ENCODE measurements around the gene GPC5.

Gene GPC5

DNA sequence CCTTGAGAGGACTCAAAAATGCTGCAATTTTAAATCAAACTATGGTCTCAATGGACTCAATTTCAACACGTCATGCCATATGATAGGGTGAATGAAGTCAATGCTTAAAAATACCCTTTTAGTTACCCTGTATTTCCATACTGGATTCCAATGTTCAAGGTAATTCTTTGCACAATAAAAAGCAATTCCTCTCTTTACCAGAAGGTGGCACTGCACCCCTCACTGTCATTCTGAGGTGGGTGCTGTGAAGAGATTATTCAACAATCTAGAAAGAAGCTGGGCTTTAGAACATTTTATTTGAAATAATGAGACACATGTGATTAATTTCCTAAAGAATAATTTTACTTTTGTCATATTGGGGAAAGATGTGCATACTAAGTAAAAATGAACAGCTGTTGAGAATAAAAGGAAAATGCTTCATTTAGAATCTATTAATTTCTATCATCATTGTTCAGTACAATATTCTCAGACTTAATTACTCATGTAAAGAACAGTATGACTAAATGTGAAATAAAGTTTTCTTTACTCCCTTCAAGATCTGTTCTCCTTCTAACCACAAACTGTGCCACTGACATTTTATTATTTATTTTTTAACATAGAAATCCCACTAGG lies 789.1 kb downstream of the GPC5 start:
- TF ChIP-seq, protein P1, sequence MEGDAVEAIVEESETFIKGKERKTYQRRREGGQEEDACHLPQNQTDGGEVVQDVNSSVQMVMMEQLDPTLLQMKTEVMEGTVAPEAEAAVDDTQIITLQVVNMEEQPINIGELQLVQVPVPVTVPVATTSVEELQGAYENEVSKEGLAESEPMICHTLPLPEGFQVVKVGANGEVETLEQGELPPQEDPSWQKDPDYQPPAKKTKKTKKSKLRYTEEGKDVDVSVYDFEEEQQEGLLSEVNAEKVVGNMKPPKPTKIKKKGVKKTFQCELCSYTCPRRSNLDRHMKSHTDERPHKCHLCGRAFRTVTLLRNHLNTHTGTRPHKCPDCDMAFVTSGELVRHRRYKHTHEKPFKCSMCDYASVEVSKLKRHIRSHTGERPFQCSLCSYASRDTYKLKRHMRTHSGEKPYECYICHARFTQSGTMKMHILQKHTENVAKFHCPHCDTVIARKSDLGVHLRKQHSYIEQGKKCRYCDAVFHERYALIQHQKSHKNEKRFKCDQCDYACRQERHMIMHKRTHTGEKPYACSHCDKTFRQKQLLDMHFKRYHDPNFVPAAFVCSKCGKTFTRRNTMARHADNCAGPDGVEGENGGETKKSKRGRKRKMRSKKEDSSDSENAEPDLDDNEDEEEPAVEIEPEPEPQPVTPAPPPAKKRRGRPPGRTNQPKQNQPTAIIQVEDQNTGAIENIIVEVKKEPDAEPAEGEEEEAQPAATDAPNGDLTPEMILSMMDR (IDR thresholded peaks at IDR 0.05; ENCODE audit: low read depth, low read length) = peak; percentile 98
- TF ChIP-seq EZH2phosphoT487 (IDR thresholded peaks at IDR 0.05; ENCODE audit: low read depth) = no peak
- H4K20me1 ChIP-seq (ENCODE audit: insufficient read depth, low read length) = no peaks in the 10 kb centered on the region
- peaks cover 21% of the 10 kb centered on the region for H3K4me1 ChIP-seq (ENCODE audit: low read length)

DNA sequence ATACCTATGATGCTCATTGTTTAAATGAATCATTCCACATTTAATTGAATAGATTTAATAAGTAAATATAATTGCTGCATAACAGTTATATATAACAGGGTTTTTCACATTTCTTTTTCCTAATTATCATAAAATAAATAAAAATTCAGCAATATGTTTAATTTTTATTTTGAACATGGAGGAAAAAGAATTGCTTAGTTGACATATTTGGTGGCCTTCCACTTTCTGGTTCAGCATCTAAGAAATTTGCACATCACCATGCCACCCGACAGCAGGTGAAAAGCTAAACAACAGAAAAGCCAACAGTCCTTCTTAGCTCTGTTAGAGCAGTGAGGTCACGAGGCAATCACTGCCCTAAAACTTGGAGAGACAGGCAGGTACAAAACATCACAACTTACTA lies 790.2 kb downstream of the GPC5 start:
- Histone ChIP-seq H3K27ac (ENCODE audit: low read length) (no peak overlapping the region), H3K4me3 (ENCODE audit: low read length) (no peak overlapping the region), H3K36me3 (replicated peaks; ENCODE audit: low read depth, low read length) (peaks cover 10% of the 10 kb centered on the region), H2AFZ (ENCODE audit: low read depth, low read length) (no peak overlapping the region), H3K27me3 (ENCODE audit: low read depth, low read length) (no peaks in the 10 kb centered on the region), H3K4me1 (ENCODE audit: low read length) (peaks cover 21% of the 10 kb centered on the region), H3K79me2 (ENCODE audit: low read length) (no peaks in the 10 kb centered on the region), H4K20me1 (ENCODE audit: insufficient read depth, low read length) (no peaks in the 10 kb centered on the region), H3K4me2 (ENCODE audit: low read length) (no peak overlapping the region), H3K9ac (ENCODE audit: low read length) (no peak overlapping the region), H3K9me3 (ENCODE audit: insufficient read depth, low read length) (peaks cover 13% of the 10 kb centered on the region; the same call in 1 of the 2 replicates)
- TF ChIP-seq, protein P1 (IDR thresholded peaks at IDR 0.05; ENCODE audit: low read depth, low read length) = no peak
- TF ChIP-seq EZH2phosphoT487 (IDR thresholded peaks at IDR 0.05; ENCODE audit: low read depth) = no peak

More for the DNA sequence above, 789.1 kb downstream of the GPC5 start:
- Histone ChIP-seq H3K36me3 (replicated peaks; ENCODE audit: low read depth, low read length) (peaks cover 10% of the 10 kb centered on the region), H3K9ac (ENCODE audit: low read length) (no peak overlapping the region), H3K79me2 (ENCODE audit: low read length) (no peaks in the 10 kb centered on the region), H3K9me3 (ENCODE audit: insufficient read depth, low read length) (peaks cover 13% of the 10 kb centered on the region; the same call in 1 of the 2 replicates), H3K4me2 (ENCODE audit: low read length) (peak overlapping the region; percentile 27), H2AFZ (ENCODE audit: low read depth, low read length) (no peak overlapping the region; the same call in 1 of the 2 replicates), H3K27ac (ENCODE audit: low read length) (no peak overlapping the region), H3K4me3 (ENCODE audit: low read length) (no peak overlapping the region), H3K27me3 (ENCODE audit: low read depth, low read length) (no peaks in the 10 kb centered on the region)

DNA sequence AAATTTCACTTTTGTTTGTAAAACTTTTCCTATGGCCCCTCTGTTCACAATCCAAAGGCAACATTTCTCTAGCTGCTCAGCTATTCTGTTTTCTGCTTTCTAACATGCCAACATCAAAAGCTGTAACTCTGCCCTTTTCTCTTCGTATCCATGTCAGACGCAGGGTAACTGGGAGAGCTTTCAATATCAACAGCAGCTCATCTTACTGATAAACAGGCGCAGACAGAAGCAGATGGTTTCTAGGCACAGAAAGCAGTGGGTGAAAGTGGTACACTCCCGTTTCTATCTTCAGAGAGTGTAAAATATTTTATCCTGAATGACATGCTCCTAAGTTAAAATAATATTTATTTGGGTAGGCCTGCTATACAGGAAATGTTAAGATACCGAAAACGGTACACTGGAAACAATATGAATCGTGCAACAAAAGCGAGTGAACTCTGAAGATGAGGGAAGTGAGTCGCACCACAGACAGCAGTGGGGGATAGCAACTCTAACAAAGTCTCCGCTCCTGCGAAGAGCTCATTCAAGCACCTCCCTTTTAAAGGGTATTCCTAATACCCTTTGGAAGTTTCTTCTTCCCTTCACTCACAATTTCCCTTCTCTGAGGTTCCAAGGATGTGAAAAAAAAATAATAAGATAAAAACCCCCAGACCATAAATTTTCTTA lies 798.3 kb downstream of the GPC5 start:
- Histone ChIP-seq H3K27me3 (ENCODE audit: low read depth, low read length) (no peaks in the 10 kb centered on the region), H3K4me3 (ENCODE audit: low read length) (no peak overlapping the region), H3K9ac (ENCODE audit: low read length) (no peak overlapping the region), H3K9me3 (ENCODE audit: insufficient read depth, low read length) (no peaks in the 10 kb centered on the region), H3K36me3 (replicated peaks; ENCODE audit: low read depth, low read length) (no peaks in the 10 kb centered on the region), H3K79me2 (ENCODE audit: low read length) (no peaks in the 10 kb centered on the region), H3K4me2 (ENCODE audit: low read length) (no peak overlapping the region), H3K4me1 (ENCODE audit: low read length) (peaks cover 4% of the 10 kb centered on the region), H2AFZ (ENCODE audit: low read depth, low read length) (no peak overlapping the region), H4K20me1 (ENCODE audit: insufficient read depth, low read length) (no peaks in the 10 kb centered on the region), H3K27ac (ENCODE audit: low read length) (no peak overlapping the region)
- TF ChIP-seq, protein P1 (IDR thresholded peaks at IDR 0.05; ENCODE audit: low read depth, low read length) = no peak
- no peak for TF ChIP-seq EZH2phosphoT487 (IDR thresholded peaks at IDR 0.05; ENCODE audit: low read depth)

DNA sequence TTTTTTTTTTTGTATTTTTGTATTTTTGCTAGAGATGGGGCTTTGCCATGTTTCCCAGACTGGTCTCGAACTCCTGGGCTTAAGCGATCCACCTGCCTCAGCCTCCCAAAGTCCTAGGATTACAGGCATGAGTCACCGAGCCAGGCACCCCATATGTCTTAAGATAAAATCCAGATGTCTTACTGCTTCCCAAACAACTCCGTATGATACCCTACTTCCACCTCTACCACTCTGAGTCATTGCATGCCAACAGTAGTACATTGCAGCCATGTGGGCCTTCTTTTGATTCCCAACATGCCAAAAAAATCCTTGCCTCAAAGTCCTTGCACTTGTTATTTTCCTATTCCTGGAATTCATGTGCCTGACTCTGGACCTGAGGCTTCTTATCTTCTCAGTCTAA lies 799.2 kb downstream of the GPC5 start:
- Histone ChIP-seq H2AFZ (ENCODE audit: low read depth, low read length) (no peak overlapping the region), H3K9me3 (ENCODE audit: insufficient read depth, low read length) (no peaks in the 10 kb centered on the region), H3K4me1 (ENCODE audit: low read length) (peaks cover 10% of the 10 kb centered on the region), H3K27ac (ENCODE audit: low read length) (no peak overlapping the region), H3K9ac (ENCODE audit: low read length) (no peak overlapping the region), H3K4me3 (ENCODE audit: low read length) (no peak overlapping the region), H4K20me1 (ENCODE audit: insufficient read depth, low read length) (no peaks in the 10 kb centered on the region), H3K36me3 (replicated peaks; ENCODE audit: low read depth, low read length) (no peaks in the 10 kb centered on the region), H3K4me2 (ENCODE audit: low read length) (no peak overlapping the region), H3K27me3 (ENCODE audit: low read depth, low read length) (no peaks in the 10 kb centered on the region), H3K79me2 (ENCODE audit: low read length) (no peaks in the 10 kb centered on the region)
- TF ChIP-seq, protein P1 (IDR thresholded peaks at IDR 0.05; ENCODE audit: low read depth, low read length) = no peak
- TF ChIP-seq EZH2phosphoT487 (IDR thresholded peaks at IDR 0.05; ENCODE audit: low read depth) = no peak

All from OCI-LY3 (cell line).